MM.1S (cell line): ENCODE data around the gene TGFBI.
"Not testable (repeated sequence)": the region's sequence is repeated elsewhere in the genome, so short reads cannot be mapped to it uniquely, and the experiment has no call there.

Source experiments
- DNase-seq: peaks from one replicate; pipeline ENCODE4 v3.0.0-alpha.2; 2015
- H2AFZ ChIP-seq: fragments of 300-600 bp; sonication (generic); 2 replicates; pipeline ENCODE4 v1.6.0; 2016; ENCODE audit warnings: antibody characterized with exemption, low read length
- H3F3A ChIP-seq: fragments of 300-600 bp; sonication (generic); 2 replicates; pipeline ENCODE4 v1.6.1; 2016; ENCODE audit warnings: mild to moderate bottlenecking, antibody characterized with exemption, low read length, moderate library complexity, mixed read lengths; ENCODE audit not compliant: insufficient read depth
- H3K27ac ChIP-seq: fragments of 300-600 bp; sonication (generic); 2 replicates; pipeline ENCODE4 v1.5.1; 2016; ENCODE audit warnings: mild to moderate bottlenecking, low read length
- H3K27me3 ChIP-seq: fragments of 300-600 bp; sonication (generic); replicated peaks from 2 replicates; pipeline ENCODE4 v1.6.0; 2016; ENCODE audit warnings: low read length; ENCODE audit not compliant: insufficient read depth
- H3K36me3 ChIP-seq: fragments of 300-600 bp; sonication (generic); replicated peaks from 2 replicates; pipeline ENCODE4 v1.6.1; 2016; ENCODE audit warnings: mild to moderate bottlenecking, low read length, mixed read lengths; ENCODE audit not compliant: insufficient read depth
- H3K4me1 ChIP-seq: fragments of 300-600 bp; sonication (generic); 2 replicates; pipeline ENCODE4 v1.6.1; 2016; ENCODE audit warnings: low read length, mixed read lengths
- H3K4me2 ChIP-seq: fragments of 300-600 bp; sonication (generic); 2 replicates; pipeline ENCODE4 v1.6.0; 2016; ENCODE audit warnings: low read depth, low read length
- H3K4me3 ChIP-seq: fragments of 300-600 bp; sonication (generic); 2 replicates; pipeline ENCODE4 v1.5.1; 2016; ENCODE audit warnings: low read length, mixed read lengths
- H3K79me2 ChIP-seq: fragments of 300-600 bp; sonication (generic); 2 replicates; pipeline ENCODE4 v1.6.1; 2016; ENCODE audit warnings: mixed run types, low read length, mixed read lengths
- H3K9ac ChIP-seq: fragments of 300-600 bp; sonication (generic); 2 replicates; pipeline ENCODE4 v1.6.1; 2016; ENCODE audit warnings: low read length, mixed read lengths
- H3K9me2 ChIP-seq: fragments of 300-600 bp; sonication (generic); replicated peaks from 2 replicates; pipeline ENCODE4 v1.6.1; 2016; ENCODE audit warnings: mild to moderate bottlenecking, low read length, mixed read lengths; ENCODE audit not compliant: insufficient read depth
- H3K9me3 ChIP-seq: fragments of 300-600 bp; sonication (generic); replicated peaks from 2 replicates; pipeline ENCODE4 v1.6.1; 2016; ENCODE audit warnings: mild to moderate bottlenecking, low read length, mixed read lengths; ENCODE audit not compliant: insufficient read depth
- H4K20me1 ChIP-seq: fragments of 300-600 bp; sonication (generic); 2 replicates; pipeline ENCODE4 v1.6.1; 2016; ENCODE audit warnings: mild to moderate bottlenecking, low read length, moderate library complexity, mixed read lengths; ENCODE audit not compliant: insufficient read depth
- CTCF ChIP-seq: fragments of 300-600 bp; sonication (generic); IDR thresholded peaks from 2 replicates; pipeline ENCODE4 v1.5.1; 2016; ENCODE audit warnings: antibody characterized with exemption, low read length, mixed read lengths
- EZH2 ChIP-seq: fragments of 300-600 bp; sonication (generic); optimal IDR thresholded peaks from 2 replicates; pipeline ENCODE3; 2017; ENCODE audit warnings: low read depth, mild to moderate bottlenecking, antibody characterized with exemption, low read length, mixed read lengths
- EZH2phosphoT487 ChIP-seq: fragments of 300-600 bp; sonication (generic); IDR thresholded peaks from 2 replicates; pipeline ENCODE4 v1.6.1; 2018; ENCODE audit warnings: antibody characterized with exemption, low read length

TGFBI gene

GRCh38 chr5:136042665-136043121 is 13.9 kb downstream of the TGFBI start:
- H4K20me1 ChIP-seq, result no peaks in the 10 kb centered on the region
- H3K36me3 ChIP-seq, result no peaks in the 10 kb centered on the region
- no peak overlapping the region for H3K4me2 ChIP-seq
- no peaks in the 10 kb centered on the region for H3K27me3 ChIP-seq
- no peaks in the 10 kb centered on the region for H3K9me3 ChIP-seq
- H3F3A ChIP-seq, result peaks cover 2% of the 10 kb centered on the region; the same call in 1 of the 2 replicates
- peaks cover 19% of the 10 kb centered on the region for H3K4me1 ChIP-seq
- no peak overlapping the region for H2AFZ ChIP-seq
- no peak for TF ChIP-seq EZH2
- TF ChIP-seq EZH2phosphoT487, result no peak
- no peak for TF ChIP-seq CTCF
- no peaks in the 10 kb centered on the region for H3K9me2 ChIP-seq
- no peak overlapping the region for H3K4me3 ChIP-seq
- no peak overlapping the region for H3K27ac ChIP-seq
- DNase-seq, result no peak
- no peaks in the 10 kb centered on the region for H3K79me2 ChIP-seq
- no peak overlapping the region for H3K9ac ChIP-seq

- H4K20me1 ChIP-seq, result no peaks in the 10 kb centered on the region
- no peak overlapping the region for H3K9ac ChIP-seq
- H3K4me2 ChIP-seq, result no peak overlapping the region
- H3K4me3 ChIP-seq, result no peak overlapping the region
- H3K79me2 ChIP-seq, result no peaks in the 10 kb centered on the region
- no peak overlapping the region for H3K27ac ChIP-seq
- no peaks in the 10 kb centered on the region for H3K9me2 ChIP-seq
- no peak for TF ChIP-seq CTCF
- no peak for TF ChIP-seq EZH2
- no peak for TF ChIP-seq EZH2phosphoT487
- no peak for DNase-seq
- no peaks in the 10 kb centered on the region for H3F3A ChIP-seq
- H3K36me3 ChIP-seq, result no peaks in the 10 kb centered on the region
- H3K27me3 ChIP-seq, result no peaks in the 10 kb centered on the region
- H2AFZ ChIP-seq, result no peak overlapping the region
- H3K4me1 ChIP-seq, result peaks cover 15% of the 10 kb centered on the region
- H3K9me3 ChIP-seq, result no peaks in the 10 kb centered on the region
Observed at GRCh38 chr5:136043551-136043950, 14.8 kb downstream of the TGFBI start.

GRCh38 chr5:136043968-136044610 is 15.3 kb downstream of the TGFBI start:
- DNase-seq, result no peak
- Histone ChIP-seq H2AFZ (no peak overlapping the region), H3K9me2 (no peaks in the 10 kb centered on the region), H4K20me1 (no peaks in the 10 kb centered on the region), H3K27me3 (no peaks in the 10 kb centered on the region), H3K9ac (no peak overlapping the region), H3K4me1 (peaks cover 15% of the 10 kb centered on the region), H3K27ac (no peak overlapping the region), H3K4me2 (no peak overlapping the region), H3K4me3 (no peak overlapping the region), H3F3A (no peaks in the 10 kb centered on the region), H3K79me2 (no peaks in the 10 kb centered on the region), H3K9me3 (no peaks in the 10 kb centered on the region), H3K36me3 (no peaks in the 10 kb centered on the region)
- TF ChIP-seq EZH2 (no peak), EZH2phosphoT487 (no peak), CTCF (no peak)

- peaks cover 15% of the 10 kb centered on the region for H3K4me1 ChIP-seq
- not testable (repeated sequence) for H3K27ac ChIP-seq, H3F3A ChIP-seq, H3K79me2 ChIP-seq, H3K4me2 ChIP-seq, H3K9me2 ChIP-seq, H3K27me3 ChIP-seq, H3K4me3 ChIP-seq, H3K36me3 ChIP-seq, H4K20me1 ChIP-seq, H3K9ac ChIP-seq, H2AFZ ChIP-seq, DNase-seq, H3K9me3 ChIP-seq
Observed at GRCh38 chr5:136045026-136045425, 16.2 kb downstream of the TGFBI start.
